ENCODE results near the gene GRM7. TPM values are rescaled to one million over a fixed set of nuclear protein-coding genes. Genes with fewer than 3 reads are reported as not detected.

GRM7 gene
- total and polyA plus RNA-seq, 2 experiments from 2014 or later: 0.40 TPM; not detected in 1

GRCh38 chr3:6860149-6860953 lies 564 bp upstream of the GRM7 start:
- Histone ChIP-seq H3K4me3 (0 out of 2 replicates have a peak overlapping the region, but pooled peaks have one; percentile 32), H3F3A (replicated peaks; ENCODE audit: low read depth) (no peaks in the 10 kb centered on the region), H3K4me1 (ENCODE audit: insufficient read depth) (no peaks in the 10 kb centered on the region), H3K27ac (ENCODE audit: low read depth) (no peak overlapping the region), H3K9me2 (ENCODE audit: insufficient read depth) (no peaks in the 10 kb centered on the region), H2AFZ (no peak overlapping the region), H3K36me3 (ENCODE audit: insufficient read depth) (peaks cover 6% of the 10 kb centered on the region; the same call in 1 of the 2 replicates), H3K27me3 (ENCODE audit: insufficient read depth) (peaks cover 13% of the 10 kb centered on the region; the same call in 1 of the 2 replicates), H3K4me2 (no peak overlapping the region), H3K79me2 (replicated peaks; ENCODE audit: insufficient read depth) (no peaks in the 10 kb centered on the region), H4K20me1 (replicated peaks; ENCODE audit: insufficient read depth) (no peaks in the 10 kb centered on the region)
- H3K36me3 Mint-ChIP-seq (ENCODE audit: low read depth): peaks cover 12% of the 10 kb centered on the region
- TF ChIP-seq, protein P1, sequence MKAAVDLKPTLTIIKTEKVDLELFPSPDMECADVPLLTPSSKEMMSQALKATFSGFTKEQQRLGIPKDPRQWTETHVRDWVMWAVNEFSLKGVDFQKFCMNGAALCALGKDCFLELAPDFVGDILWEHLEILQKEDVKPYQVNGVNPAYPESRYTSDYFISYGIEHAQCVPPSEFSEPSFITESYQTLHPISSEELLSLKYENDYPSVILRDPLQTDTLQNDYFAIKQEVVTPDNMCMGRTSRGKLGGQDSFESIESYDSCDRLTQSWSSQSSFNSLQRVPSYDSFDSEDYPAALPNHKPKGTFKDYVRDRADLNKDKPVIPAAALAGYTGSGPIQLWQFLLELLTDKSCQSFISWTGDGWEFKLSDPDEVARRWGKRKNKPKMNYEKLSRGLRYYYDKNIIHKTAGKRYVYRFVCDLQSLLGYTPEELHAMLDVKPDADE (IDR thresholded peaks at IDR 0.05): no peak
- TF ChIP-seq JUNB (IDR thresholded peaks at IDR 0.05; ENCODE audit: unreplicated experiment) (no peak), ZNF114 (CRISPR knock-in tag; IDR thresholded peaks at IDR 0.05) (no peak), ZNF462 (CRISPR knock-in tag; IDR thresholded peaks at IDR 0.05) (no peak), CREB1 (CRISPR knock-in tag; IDR thresholded peaks at IDR 0.05; ENCODE audit: low read depth) (no peak), STAT1 (IDR thresholded peaks at IDR 0.05; ENCODE audit: unreplicated experiment) (no peak), EZH2phosphoT487 (IDR thresholded peaks at IDR 0.05; ENCODE audit: unreplicated experiment) (no peak), CTCF (conservative IDR thresholded peaks at IDR 0.05; ENCODE audit: low read depth in 2 of 2) (no peak), EZH2 (IDR thresholded peaks at IDR 0.05; ENCODE audit: low read depth, unreplicated experiment) (no peak), NANOG (IDR thresholded peaks at IDR 0.05; ENCODE audit: borderline replicate concordance) (no peak), ZNF331 (CRISPR knock-in tag; IDR thresholded peaks at IDR 0.05; ENCODE audit: low read depth) (no peak), POLR2AphosphoS5 (IDR thresholded peaks at IDR 0.05; ENCODE audit: low read depth) (no peak), REST (IDR thresholded peaks at IDR 0.05; ENCODE audit: unreplicated experiment) (no peak)
- H3K4me1 Mint-ChIP-seq: peaks cover 16% of the 10 kb centered on the region
- ATAC-seq (no peak; the same call in 1 of the 3 replicates), DNase-seq (ENCODE audit: low spot score) (no peak)
- peaks cover 77% of the 10 kb centered on the region for H3K9me3 Mint-ChIP-seq
- H3K27ac Mint-ChIP-seq: no peak overlapping the region
- peaks cover 49% of the 10 kb centered on the region for H3K27me3 Mint-ChIP-seq (ENCODE audit: insufficient read depth, low read depth, poor library complexity)
- peak overlapping the region; percentile 71 for H3K4me3 Mint-ChIP-seq
